ENCODE results near the gene ELAVL3.
"Not testable (repeated sequence)": the region's sequence is repeated elsewhere in the genome, so short reads cannot be mapped to it uniquely, and the experiment has no call there.

The ELAVL3 gene

DNA sequence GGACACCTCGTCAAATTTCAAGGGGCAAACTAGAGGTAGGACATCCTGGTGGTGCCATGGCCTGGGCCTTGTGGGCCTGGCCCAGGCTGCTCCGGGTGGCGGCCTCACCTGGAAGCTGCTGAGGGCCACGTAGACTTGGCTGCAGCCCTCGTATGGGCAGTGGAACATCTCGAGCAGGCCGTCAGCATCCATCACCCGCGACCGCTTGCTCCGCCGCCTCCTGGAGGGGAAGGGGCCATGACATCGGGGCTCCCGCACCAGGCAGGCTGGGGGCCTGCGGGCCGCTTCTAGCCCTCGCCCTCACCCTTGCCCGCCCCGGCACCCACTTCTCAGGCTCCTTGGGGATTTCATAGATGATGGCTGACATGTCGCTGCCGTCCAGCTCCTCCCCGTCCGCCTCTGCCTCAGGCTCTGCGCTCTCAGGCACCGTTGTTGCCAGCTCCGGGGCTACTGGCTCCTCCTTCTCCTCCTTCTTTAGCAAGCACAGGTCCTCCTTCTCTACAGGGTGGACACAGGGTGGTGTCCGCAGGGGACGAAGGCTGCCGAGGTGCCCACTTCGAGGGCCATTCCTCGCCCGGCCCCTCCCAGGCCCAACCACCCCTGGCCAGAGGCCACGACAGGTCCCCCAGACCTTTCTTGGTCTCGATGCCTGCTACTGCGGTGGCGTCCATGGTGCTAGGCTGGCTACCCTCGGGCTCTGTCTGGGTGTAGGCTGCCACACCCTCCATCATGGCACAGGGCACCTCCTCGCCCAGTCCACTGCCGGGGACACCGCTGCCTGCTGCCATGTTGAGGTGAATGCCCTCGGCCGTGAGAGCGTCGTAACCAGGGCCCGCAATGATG lies 6.0 kb upstream of the ELAVL3 start:
- DNase-seq, result no peak

- no peak for DNase-seq
These were observed 4.5 kb upstream of the ELAVL3 start for GRCh38 chr19:11485245-11485837.

GRCh38 chr19:11483366-11484111 lies 2.7 kb upstream of the ELAVL3 start:
- DNase-seq, result no peak

GRCh38 chr19:11482384-11483050 lies 1.7 kb upstream of the ELAVL3 start:
- peak; percentile 75 to 91 (median 80) for DNase-seq

DNA sequence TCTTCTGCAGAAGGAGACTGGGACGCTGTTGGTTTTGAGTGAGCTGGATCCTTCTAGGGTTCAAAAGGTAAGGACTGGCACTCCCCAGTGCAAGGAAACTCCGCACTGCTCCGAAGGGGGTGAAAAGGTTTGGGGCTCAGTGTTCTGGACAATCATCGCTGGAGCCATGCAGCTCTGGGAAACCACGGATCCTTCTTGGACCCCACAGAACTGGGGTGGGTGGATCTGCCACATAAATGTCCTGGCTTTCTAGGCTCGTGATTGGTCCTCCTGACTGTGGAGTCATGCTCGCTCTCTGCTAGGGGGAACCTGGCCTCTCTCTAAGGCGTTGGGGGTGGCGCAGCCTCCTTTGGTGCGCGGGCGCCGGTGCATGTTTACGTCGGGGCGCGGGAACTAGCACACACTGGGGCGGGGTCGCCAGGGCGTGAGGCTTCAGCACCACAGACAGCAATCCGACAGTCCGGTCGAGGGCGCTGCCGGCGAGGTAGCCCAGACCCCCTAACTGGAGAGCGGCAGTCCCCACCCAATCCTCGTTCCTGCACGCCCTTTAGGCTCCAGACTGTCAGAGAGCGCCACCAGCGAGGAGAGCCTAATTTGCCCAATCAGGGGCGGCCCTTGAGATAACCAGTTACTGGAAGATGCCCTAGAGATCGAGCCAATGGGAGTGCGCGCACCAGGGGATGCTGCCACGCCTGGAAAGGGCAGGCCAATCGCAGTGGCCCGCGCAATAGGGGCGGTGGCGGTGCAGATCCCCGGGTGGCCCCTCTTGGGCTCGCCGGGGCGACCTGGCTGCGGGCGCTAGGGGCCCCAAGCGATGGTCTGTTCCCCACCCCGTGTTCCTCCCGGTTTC lies 913 bp upstream of the ELAVL3 start:
- peak in 4 of 5 donors; percentile 30 to 77 (median 42) for DNase-seq

- DNase-seq, result no peak
These were observed 740 bp downstream of the ELAVL3 start for GRCh38 chr19:11479898-11480714.

- DNase-seq, result no peak
These were observed 1.6 kb downstream of the ELAVL3 start for GRCh38 chr19:11479090-11479897.

DNA sequence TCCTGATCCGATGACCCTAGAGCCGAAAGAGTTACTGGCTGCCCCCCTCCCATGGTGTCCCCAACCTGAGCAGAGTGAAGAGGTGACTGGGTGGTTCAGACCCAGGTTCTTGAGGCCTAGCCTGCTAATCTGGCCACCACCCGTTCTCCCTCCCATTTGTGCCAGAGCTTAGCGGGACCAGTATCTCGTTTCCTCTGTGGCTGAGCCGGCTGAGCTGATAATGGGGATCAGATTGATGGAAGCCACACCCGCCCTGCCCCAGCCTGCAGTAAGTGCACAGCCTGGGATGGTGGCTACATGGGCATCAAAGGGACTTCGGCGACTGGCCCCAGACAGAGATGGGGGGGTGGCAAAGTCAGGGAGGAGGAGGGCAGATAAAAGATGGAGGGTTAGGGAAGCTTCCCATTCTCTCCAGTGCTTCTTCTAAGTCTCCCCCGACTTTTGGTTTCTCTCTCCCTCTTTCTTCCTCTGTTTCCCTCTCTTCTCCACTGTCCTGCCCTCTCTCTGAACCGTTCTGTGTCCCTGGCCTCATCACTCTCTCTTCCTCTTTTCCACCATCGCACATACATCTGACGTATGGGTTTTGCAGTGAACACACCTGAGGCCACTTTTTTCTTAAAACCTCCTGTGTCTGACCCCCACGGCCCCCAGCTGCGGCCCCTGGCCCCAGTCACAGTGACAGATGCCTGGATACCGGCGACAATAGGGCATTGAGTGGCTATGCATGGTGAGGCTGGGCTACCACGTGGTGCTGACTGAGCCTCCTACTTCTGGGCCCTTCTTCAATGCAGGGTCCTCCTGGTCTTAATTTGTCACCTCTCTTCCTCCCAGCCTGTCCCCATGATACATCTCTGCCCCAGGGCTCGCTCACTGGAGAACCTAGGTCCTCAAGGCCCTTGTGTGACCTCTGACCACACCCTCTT lies 2.4 kb downstream of the ELAVL3 start:
- no peak for DNase-seq

DNA sequence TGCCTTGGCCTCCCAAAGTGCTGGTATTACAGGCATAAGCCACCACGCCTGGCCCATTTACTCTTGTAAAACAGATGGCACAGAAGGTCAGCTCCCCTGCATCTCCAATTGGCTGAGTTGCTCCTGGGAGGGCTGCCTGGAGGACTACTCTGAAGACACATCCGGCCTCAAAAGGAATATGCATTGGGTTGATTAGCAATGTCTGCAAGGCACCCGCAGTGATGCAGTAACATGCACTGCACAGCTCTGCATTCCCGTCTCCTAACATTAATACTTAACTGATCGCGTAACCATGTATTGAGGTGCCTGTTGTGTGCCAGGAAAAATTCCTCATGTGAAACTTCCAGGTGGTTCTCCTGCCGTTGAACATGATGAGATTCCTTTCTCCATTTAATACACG lies 5.0 kb downstream of the ELAVL3 start:
- no peak for DNase-seq

- DNase-seq, result not testable (repeated sequence)
These were observed 5.5 kb downstream of the ELAVL3 start for GRCh38 chr19:11475343-11475742.

DNA sequence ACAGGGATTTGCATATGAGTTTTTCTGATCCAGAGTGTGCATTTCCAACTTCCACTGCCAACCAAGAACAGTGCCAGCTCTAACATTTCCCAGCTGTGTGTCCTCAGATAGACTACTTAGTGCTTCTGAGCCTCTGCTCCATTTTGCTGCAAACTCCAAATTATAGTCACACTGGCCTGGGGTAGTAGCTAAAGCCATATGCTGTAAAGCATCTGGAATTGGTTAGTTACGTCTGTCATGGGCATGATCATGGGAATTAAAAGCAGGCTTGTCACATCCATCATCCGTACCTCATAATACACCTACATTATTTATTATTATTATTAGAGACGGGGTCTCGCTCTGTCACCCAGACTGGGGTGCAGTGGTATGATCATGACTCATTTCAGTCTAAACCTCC lies 7.1 kb downstream of the ELAVL3 start:
- no peak for DNase-seq

GRCh38 chr19:11468266-11468845 lies 12.5 kb downstream of the ELAVL3 start:
- not testable (repeated sequence) for DNase-seq

DNA sequence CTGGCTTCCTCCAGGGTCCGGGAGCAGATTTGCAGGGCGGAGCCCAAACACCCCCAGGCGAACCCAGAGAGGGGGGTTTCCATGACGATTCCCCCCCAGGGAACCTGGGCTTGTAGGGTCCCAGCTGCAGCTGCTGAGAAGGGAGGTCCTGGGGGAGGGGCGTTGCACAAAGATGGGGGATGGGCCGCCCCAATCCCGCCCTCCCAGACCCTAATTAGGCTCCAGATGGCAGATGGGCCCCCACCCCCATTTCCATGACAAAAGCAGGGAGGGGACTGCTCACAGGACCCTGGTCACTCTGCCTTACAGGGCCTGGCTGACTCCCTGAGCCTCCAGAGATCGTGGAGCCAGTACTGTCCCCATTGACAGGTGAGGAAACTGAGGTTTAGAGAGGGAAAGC lies 15.2 kb downstream of the ELAVL3 start:
- DNase-seq, result no peak

DNA sequence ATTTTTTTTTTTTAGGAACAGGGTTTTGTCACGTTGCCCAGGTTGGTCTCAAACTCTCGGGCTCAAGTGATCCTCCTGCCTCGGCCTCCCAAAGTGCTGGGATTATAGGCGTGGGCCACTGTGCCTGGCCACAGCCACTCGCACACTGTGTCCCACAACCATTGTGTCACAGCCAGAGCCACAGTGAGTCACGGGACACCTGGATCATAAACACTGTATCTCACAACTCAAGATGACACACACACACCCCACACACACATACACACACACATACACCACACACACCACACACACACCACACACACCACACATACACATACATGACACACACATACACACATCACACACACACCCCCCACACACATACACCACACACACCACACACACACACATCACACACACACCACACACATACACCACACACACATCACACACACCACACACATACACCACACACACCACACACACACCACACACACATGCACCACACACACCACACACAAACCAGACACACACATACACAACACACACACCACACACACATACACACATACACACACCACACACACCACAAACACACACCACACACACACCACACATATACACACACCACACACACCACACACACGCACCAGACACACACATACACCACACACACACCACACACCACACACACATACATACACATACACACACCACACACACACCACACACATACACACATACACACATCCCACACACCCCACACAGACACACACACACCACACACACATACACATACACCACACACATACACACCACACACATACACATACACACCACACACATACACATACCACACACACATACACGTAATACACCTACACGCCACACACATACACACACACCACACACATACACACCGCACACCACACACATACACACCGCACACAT lies 16.2 kb downstream of the ELAVL3 start:
- DNase-seq, result no peak

DNA sequence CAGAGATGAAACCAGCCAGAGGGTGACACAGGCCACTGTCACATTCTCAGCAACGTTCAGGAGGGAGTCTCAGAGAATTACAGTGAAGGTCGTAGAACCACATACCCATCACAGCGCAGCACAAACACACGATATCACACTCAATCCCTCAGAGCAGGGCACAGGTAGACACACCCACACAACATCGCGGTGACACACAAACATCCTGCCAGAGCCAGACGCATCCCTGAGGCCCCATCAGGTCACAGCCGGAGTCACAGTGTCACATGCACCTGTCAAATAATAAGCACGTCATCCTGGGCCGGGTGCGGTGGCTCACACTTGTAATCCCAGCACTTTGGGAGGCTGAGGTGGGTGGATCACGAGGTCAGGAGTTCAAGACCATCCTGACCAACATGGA lies 17.5 kb downstream of the ELAVL3 start:
- DNase-seq, result no peak

DNA sequence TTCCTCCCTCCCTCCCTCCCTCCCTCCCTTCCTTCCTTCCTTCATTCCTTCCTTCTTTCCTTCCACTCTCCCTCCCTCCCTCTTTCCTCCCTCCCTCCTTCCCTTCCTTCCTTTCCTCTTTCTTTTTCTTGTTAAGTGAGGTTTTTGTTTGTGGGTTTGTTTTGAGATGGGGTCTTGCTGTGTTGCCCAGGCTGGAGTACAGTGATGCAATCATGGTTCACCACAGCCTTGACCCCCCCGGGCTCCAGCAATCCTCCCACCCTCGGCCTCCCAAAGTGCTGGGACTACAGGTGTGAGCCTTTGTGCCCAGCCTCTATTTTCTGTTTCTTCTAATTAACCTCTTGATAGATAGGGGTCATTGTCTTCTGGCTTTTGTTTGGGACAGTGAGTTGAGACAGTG lies 19.4 kb downstream of the ELAVL3 start:
- no peak for DNase-seq

DNA sequence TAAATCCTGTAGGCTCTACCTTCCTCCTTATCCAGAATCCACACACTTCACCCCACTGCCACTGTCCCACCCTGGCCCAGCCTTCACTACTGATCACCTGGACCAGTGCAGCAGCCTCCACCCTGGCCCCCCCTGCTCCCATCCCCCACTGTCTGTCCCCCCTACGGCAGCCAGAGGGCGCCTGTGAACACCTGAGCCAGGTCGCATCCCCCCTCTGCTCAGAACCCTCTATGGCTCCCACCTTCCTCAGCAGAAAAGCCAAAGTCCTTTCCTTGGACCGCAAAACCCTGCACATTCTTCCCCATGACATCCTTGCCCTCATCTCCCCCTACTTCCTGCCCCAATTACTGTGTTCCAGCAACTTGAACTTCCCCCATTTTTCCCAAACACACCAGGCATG lies 20.6 kb downstream of the ELAVL3 start:
- DNase-seq, result no peak

DNA sequence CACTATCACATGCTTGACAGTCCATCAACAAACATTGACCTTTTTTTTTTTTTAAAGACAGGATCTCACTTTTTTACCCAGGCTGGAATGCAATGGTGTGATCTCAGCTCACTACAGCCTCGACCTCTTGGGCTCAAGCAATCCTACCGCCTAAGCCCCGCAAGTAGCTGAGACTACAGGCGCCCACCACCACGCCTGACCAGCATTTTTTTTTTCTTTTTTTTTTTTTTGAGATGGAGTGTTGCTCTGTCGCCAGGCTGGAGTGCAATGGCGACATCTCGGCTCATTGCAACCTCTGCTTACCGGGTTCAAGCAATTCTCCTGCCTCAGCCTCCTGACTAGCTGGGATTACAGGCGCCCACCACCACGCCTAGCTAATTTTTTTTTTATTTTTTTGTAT lies 21.9 kb downstream of the ELAVL3 start:
- not testable (repeated sequence) for DNase-seq
